SH-SY5Y (cell line): Measurements from ENCODE around the gene BRAF.

Experiments used
- GATA2 ChIP-seq: IDR thresholded peaks from 2 replicates; pipeline ENCODE4 v1.6.1; 2011; ENCODE audit warnings: mild to moderate bottlenecking, low read depth, low read length
- GATA3 ChIP-seq: IDR thresholded peaks from 2 replicates; pipeline ENCODE4 v1.6.1; 2011; ENCODE audit warnings: low read depth, mild to moderate bottlenecking, low read length, moderate library complexity

GRCh38 chr7:140914083-140914482 is 10.6 kb downstream of the BRAF start:
- TF ChIP-seq GATA2: no peak
- TF ChIP-seq GATA3: no peak
